ENCODE results near the gene ANKS3. TPM values are rescaled to one million over a fixed set of nuclear protein-coding genes. Genes with fewer than 3 reads are reported as not detected.

Gene ANKS3
- total and polyA plus RNA-seq, 2 experiments from 2014 or later, result 22.5 to 24.9 TPM

DNA sequence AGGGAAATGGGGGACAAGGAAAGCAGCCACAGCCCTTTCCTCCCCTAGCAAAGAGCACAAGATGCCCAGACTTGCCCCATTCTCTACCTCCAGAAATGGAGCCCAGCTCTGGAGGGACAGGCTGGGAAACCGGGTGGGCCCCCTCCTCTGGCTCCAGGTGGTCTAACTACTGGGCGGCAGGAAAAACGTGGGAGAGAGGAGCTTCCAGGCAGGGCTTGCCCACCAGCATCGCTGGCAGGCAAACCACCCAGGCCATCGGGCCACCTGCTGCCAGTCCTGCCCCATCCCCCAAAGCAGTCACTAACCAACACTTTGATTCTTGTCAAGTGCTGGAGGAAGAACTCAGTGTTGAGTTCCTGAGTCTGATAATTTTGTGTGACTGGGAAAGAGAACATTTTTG lies 15.6 kb downstream of the ANKS3 start:
- H3K4me2 ChIP-seq, result peak overlapping the region; percentile 58
- DNase-seq (ENCODE audit: low spot score) (peak; percentile 38), ATAC-seq (no peak; the same call in 2 of the 3 replicates)
- H3K27ac Mint-ChIP-seq, result peak overlapping the region; percentile 87
- H3K9me3 Mint-ChIP-seq, result no peaks in the 10 kb centered on the region
- H3K4me1 Mint-ChIP-seq, result peaks cover 36% of the 10 kb centered on the region
- peaks cover 26% of the 10 kb centered on the region for H3K4me1 ChIP-seq (ENCODE audit: insufficient read depth)
- peaks cover 35% of the 10 kb centered on the region; the same call in 2 of the 3 replicates for H3K36me3 Mint-ChIP-seq (ENCODE audit: low read depth)
- no peak overlapping the region for H2AFZ ChIP-seq
- no peaks in the 10 kb centered on the region; the same call in 1 of the 2 replicates for H3K36me3 ChIP-seq (ENCODE audit: insufficient read depth)
- H4K20me1 ChIP-seq (replicated peaks; ENCODE audit: insufficient read depth), result no peaks in the 10 kb centered on the region
- no peak overlapping the region for H3K4me3 ChIP-seq
- peaks cover 5% of the 10 kb centered on the region for H3K79me2 ChIP-seq (replicated peaks; ENCODE audit: insufficient read depth)
- no peak for TF ChIP-seq JUNB (IDR thresholded peaks at IDR 0.05; ENCODE audit: unreplicated experiment)
- TF ChIP-seq, protein P1, sequence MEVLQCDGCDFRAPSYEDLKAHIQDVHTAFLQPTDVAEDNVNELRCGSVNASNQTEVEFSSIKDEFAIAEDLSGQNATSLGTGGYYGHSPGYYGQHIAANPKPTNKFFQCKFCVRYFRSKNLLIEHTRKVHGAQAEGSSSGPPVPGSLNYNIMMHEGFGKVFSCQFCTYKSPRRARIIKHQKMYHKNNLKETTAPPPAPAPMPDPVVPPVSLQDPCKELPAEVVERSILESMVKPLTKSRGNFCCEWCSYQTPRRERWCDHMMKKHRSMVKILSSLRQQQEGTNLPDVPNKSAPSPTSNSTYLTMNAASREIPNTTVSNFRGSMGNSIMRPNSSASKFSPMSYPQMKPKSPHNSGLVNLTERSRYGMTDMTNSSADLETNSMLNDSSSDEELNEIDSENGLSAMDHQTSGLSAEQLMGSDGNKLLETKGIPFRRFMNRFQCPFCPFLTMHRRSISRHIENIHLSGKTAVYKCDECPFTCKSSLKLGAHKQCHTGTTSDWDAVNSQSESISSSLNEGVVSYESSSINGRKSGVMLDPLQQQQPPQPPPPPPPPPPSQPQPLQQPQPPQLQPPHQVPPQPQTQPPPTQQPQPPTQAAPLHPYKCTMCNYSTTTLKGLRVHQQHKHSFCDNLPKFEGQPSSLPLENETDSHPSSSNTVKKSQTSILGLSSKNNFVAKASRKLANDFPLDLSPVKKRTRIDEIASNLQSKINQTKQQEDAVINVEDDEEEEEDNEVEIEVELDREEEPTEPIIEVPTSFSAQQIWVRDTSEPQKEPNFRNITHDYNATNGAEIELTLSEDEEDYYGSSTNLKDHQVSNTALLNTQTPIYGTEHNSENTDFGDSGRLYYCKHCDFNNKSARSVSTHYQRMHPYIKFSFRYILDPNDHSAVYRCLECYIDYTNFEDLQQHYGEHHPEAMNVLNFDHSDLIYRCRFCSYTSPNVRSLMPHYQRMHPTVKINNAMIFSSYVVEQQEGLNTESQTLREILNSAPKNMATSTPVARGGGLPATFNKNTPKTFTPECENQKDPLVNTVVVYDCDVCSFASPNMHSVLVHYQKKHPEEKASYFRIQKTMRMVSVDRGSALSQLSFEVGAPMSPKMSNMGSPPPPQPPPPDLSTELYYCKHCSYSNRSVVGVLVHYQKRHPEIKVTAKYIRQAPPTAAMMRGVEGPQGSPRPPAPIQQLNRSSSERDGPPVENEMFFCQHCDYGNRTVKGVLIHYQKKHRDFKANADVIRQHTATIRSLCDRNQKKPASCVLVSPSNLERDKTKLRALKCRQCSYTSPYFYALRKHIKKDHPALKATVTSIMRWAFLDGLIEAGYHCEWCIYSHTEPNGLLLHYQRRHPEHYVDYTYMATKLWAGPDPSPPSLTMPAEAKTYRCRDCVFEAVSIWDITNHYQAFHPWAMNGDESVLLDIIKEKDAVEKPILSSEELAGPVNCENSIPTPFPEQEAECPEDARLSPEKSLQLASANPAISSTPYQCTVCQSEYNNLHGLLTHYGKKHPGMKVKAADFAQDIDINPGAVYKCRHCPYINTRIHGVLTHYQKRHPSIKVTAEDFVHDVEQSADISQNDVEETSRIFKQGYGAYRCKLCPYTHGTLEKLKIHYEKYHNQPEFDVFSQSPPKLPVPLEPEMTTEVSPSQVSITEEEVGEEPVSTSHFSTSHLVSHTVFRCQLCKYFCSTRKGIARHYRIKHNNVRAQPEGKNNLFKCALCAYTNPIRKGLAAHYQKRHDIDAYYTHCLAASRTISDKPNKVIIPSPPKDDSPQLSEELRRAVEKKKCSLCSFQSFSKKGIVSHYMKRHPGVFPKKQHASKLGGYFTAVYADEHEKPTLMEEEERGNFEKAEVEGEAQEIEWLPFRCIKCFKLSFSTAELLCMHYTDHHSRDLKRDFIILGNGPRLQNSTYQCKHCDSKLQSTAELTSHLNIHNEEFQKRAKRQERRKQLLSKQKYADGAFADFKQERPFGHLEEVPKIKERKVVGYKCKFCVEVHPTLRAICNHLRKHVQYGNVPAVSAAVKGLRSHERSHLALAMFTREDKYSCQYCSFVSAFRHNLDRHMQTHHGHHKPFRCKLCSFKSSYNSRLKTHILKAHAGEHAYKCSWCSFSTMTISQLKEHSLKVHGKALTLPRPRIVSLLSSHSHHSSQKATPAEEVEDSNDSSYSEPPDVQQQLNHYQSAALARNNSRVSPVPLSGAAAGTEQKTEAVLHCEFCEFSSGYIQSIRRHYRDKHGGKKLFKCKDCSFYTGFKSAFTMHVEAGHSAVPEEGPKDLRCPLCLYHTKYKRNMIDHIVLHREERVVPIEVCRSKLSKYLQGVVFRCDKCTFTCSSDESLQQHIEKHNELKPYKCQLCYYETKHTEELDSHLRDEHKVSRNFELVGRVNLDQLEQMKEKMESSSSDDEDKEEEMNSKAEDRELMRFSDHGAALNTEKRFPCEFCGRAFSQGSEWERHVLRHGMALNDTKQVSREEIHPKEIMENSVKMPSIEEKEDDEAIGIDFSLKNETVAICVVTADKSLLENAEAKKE (CRISPR knock-in tag; IDR thresholded peaks at IDR 0.05), result no peak
- TF ChIP-seq POLR2AphosphoS5 (IDR thresholded peaks at IDR 0.05; ENCODE audit: low read depth), result no peak
- no peak for TF ChIP-seq STAT1 (IDR thresholded peaks at IDR 0.05; ENCODE audit: unreplicated experiment)
- TF ChIP-seq, protein P2, sequence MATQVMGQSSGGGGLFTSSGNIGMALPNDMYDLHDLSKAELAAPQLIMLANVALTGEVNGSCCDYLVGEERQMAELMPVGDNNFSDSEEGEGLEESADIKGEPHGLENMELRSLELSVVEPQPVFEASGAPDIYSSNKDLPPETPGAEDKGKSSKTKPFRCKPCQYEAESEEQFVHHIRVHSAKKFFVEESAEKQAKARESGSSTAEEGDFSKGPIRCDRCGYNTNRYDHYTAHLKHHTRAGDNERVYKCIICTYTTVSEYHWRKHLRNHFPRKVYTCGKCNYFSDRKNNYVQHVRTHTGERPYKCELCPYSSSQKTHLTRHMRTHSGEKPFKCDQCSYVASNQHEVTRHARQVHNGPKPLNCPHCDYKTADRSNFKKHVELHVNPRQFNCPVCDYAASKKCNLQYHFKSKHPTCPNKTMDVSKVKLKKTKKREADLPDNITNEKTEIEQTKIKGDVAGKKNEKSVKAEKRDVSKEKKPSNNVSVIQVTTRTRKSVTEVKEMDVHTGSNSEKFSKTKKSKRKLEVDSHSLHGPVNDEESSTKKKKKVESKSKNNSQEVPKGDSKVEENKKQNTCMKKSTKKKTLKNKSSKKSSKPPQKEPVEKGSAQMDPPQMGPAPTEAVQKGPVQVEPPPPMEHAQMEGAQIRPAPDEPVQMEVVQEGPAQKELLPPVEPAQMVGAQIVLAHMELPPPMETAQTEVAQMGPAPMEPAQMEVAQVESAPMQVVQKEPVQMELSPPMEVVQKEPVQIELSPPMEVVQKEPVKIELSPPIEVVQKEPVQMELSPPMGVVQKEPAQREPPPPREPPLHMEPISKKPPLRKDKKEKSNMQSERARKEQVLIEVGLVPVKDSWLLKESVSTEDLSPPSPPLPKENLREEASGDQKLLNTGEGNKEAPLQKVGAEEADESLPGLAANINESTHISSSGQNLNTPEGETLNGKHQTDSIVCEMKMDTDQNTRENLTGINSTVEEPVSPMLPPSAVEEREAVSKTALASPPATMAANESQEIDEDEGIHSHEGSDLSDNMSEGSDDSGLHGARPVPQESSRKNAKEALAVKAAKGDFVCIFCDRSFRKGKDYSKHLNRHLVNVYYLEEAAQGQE (IDR thresholded peaks at IDR 0.05; ENCODE audit: unreplicated experiment), result no peak
- TF ChIP-seq, protein P3, sequence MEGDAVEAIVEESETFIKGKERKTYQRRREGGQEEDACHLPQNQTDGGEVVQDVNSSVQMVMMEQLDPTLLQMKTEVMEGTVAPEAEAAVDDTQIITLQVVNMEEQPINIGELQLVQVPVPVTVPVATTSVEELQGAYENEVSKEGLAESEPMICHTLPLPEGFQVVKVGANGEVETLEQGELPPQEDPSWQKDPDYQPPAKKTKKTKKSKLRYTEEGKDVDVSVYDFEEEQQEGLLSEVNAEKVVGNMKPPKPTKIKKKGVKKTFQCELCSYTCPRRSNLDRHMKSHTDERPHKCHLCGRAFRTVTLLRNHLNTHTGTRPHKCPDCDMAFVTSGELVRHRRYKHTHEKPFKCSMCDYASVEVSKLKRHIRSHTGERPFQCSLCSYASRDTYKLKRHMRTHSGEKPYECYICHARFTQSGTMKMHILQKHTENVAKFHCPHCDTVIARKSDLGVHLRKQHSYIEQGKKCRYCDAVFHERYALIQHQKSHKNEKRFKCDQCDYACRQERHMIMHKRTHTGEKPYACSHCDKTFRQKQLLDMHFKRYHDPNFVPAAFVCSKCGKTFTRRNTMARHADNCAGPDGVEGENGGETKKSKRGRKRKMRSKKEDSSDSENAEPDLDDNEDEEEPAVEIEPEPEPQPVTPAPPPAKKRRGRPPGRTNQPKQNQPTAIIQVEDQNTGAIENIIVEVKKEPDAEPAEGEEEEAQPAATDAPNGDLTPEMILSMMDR (conservative IDR thresholded peaks at IDR 0.05; ENCODE audit: low read depth in 2 of 2), result no peak
- no peak for TF ChIP-seq ZNF114 (CRISPR knock-in tag; IDR thresholded peaks at IDR 0.05)
- TF ChIP-seq, protein P4, sequence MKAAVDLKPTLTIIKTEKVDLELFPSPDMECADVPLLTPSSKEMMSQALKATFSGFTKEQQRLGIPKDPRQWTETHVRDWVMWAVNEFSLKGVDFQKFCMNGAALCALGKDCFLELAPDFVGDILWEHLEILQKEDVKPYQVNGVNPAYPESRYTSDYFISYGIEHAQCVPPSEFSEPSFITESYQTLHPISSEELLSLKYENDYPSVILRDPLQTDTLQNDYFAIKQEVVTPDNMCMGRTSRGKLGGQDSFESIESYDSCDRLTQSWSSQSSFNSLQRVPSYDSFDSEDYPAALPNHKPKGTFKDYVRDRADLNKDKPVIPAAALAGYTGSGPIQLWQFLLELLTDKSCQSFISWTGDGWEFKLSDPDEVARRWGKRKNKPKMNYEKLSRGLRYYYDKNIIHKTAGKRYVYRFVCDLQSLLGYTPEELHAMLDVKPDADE (IDR thresholded peaks at IDR 0.05), result no peak
- TF ChIP-seq NANOG (IDR thresholded peaks at IDR 0.05; ENCODE audit: borderline replicate concordance), result no peak
- TF ChIP-seq EZH2 (IDR thresholded peaks at IDR 0.05; ENCODE audit: low read depth, unreplicated experiment), result no peak
- no peak for TF ChIP-seq ZNF331 (CRISPR knock-in tag; IDR thresholded peaks at IDR 0.05; ENCODE audit: low read depth)
- peaks cover 9% of the 10 kb centered on the region for H3F3A ChIP-seq (replicated peaks; ENCODE audit: low read depth)
- peak overlapping the region; percentile 87 for H3K27ac ChIP-seq (ENCODE audit: low read depth)
- no peaks in the 10 kb centered on the region for H3K9me2 ChIP-seq (ENCODE audit: insufficient read depth)
- no peaks in the 10 kb centered on the region for H3K27me3 ChIP-seq (ENCODE audit: insufficient read depth)
- no peak overlapping the region for H3K4me3 Mint-ChIP-seq
- peaks cover 6% of the 10 kb centered on the region for H3K27me3 Mint-ChIP-seq (ENCODE audit: insufficient read depth, low read depth, poor library complexity)
